ENCODE results near the gene SPEM3. TPM values are rescaled to one million over a fixed set of nuclear protein-coding genes. Genes with fewer than 3 reads are reported as not detected.

SPEM3 gene
- total RNA-seq, 4 donors from 2014 or later, result not detected

GRCh38 chr17:7384489-7385081, 44.1 kb upstream of the SPEM3 start:
- TF ChIP-seq, protein P1, sequence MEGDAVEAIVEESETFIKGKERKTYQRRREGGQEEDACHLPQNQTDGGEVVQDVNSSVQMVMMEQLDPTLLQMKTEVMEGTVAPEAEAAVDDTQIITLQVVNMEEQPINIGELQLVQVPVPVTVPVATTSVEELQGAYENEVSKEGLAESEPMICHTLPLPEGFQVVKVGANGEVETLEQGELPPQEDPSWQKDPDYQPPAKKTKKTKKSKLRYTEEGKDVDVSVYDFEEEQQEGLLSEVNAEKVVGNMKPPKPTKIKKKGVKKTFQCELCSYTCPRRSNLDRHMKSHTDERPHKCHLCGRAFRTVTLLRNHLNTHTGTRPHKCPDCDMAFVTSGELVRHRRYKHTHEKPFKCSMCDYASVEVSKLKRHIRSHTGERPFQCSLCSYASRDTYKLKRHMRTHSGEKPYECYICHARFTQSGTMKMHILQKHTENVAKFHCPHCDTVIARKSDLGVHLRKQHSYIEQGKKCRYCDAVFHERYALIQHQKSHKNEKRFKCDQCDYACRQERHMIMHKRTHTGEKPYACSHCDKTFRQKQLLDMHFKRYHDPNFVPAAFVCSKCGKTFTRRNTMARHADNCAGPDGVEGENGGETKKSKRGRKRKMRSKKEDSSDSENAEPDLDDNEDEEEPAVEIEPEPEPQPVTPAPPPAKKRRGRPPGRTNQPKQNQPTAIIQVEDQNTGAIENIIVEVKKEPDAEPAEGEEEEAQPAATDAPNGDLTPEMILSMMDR (IDR thresholded peaks at IDR 0.05; ENCODE audit: low read depth), result no peak

- TF ChIP-seq, protein P1 (IDR thresholded peaks at IDR 0.05; ENCODE audit: low read depth), result no peak
Measured at GRCh38 chr17:7388856-7389255, 39.8 kb upstream of the SPEM3 start.

DNA sequence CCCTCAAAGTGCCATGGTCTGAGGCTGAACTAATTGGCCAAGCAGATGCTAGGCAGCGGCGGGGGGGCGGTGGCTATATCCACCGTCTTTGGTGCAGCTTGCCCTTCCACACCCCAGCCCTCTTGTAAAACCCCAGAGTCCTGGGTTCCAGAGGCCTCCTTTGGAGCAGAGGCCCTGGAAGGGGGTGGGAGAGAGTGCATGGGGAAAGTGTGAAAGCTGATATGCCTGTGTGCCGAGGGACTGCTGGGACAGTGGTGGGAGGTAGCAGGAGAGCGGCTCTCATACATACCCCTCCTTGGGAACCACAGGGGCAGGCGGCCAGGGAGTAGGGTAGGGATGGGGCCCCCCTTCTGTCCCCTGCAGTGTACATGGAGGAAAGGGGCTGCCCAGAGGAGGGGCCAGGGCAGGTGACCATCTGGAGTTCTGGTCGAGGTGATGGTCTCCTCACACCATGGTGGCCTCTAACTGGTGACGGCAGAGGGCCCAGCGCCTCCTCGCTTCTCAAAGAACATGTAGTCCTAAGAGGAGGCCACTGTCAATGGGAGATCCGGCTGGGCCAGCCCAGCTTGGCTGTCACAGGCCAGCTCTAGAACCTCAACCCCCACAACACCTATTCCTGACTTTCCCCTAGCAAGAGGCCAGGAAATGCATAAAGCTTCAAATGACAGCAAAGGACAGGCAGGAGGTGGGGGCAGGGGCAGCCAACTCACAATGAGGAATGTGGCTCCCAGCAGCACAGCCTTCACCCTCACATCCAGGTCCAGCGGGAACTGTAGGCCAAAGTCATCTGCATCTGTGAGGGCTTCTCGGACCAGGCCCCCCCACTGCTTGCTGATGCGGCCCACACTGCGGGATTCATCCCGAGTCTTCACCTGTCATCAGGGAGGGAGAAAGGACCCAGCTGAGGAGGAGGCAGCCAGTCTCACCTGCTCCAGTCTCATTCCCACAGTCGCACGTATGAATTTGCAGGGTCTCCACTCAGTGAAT, 38.4 kb upstream of the SPEM3 start:
- TF ChIP-seq, protein P1 (IDR thresholded peaks at IDR 0.05; ENCODE audit: low read depth), result no peak

DNA sequence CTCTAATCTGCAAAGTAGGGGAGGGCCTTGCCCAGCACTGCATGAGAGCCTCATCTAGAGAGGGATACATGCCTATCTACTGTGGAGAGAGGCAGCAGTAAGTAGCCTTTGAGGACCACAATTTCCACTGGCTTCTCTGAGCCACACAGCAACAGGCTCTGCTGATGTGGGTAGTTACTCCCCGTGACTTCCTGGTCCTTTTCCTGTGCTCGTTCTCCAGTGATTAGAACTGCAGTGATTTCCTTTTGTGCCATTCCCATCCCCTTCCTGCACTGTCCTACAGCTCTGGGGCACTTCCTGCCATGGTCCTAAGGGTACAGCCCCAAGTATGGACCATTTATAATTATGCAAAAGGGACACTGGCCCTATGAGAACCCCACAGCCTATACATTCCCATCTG, 37.4 kb upstream of the SPEM3 start:
- TF ChIP-seq, protein P1 (IDR thresholded peaks at IDR 0.05; ENCODE audit: low read depth), result no peak

DNA sequence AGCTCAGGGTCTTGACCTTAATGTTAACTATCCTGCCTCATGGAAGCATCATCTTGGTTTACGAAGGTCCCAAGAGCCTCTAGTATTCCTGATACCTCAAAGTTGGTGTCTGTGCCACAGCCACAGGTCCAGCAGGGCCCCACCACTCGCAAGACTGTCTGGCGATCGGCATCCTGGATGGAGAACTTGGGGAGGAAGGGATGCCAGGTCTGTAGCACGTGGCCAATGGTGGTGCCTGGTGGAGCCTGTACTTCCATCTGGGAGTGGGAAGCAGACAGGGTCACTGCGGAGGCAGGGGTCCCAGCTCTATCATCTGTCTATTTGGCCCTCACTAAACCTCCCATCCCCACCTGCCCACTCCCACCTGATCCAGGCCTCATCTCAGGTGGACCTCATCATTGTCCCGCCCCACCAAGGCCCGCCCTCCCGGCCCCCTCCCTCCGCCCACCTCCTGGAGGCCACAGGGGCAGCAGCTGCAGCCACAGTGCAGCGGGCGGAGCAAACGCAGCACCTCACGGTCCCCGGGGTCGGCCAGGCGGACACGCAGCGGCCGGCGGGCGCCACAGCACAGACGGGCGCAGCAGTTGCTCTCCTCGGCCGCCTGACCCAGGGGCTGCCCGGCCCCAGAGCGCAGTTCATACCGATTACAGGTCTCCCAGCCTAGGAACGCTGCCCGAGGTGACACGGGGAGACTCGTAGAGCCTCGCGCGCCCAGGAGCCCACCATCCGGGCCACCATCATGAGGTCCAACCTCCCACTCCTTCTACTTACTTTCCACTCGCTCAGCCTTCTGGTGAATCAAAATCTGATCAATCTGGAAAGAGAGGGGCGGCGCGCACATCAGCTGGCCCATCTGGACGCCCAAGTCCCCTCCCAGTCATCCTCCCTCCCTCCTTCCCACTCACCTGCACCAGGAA, 35.7 kb upstream of the SPEM3 start:
- TF ChIP-seq, protein P1 (IDR thresholded peaks at IDR 0.05; ENCODE audit: low read depth), result no peak

DNA sequence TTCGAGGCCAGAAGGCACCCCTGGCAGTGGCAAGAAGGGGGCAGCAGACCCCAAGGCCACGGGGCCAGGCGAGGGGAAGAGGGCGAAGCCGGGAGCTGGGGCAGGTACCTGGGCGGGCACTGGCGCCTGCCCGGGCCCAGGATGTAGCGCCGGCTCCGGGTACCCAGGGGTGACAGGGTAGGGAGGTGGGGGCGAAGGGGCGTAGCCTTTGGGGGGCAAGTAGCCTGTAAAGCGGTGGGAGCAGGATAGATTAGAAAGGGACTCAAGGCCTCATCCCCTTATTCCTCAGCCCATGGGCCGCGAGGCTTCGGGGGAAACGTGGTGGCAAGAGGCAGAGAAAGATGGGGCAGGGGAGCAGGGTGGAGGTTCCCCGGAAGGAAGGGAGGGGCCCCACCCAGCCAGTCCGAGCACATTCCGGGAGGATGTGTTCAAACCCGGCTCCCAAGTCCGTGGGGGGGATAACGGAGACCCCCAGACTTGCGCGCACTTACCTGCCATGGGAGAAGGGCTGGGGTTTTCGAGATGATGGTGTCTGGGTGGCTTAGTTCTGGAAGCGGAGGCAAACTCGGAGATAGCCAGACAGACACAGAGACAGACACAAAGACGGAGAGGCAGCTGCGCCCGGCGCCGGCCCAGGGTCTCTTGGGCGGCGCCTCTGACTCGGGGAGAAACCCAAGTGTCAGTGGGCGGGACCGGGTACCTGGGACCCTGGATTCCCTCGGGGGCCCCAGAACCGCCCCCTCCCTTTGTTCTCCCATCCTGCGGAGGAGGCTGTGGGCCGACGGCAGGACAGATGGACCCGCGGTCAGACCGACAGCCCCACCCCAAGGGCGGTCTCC, 34.8 kb upstream of the SPEM3 start:
- TF ChIP-seq, protein P1 (IDR thresholded peaks at IDR 0.05; ENCODE audit: low read depth), result no peak
